ENCODE measurements around the gene LMTK3. TPM values are rescaled to one million over a fixed set of nuclear protein-coding genes. Genes with fewer than 3 reads are reported as not detected.

Gene LMTK3
- total and polyA plus RNA-seq, 2 of the 13 experiments (the other 11 are each of a cell fraction or from before 2014, with no cell fraction given): 0.18 to 0.29 TPM

DNA sequence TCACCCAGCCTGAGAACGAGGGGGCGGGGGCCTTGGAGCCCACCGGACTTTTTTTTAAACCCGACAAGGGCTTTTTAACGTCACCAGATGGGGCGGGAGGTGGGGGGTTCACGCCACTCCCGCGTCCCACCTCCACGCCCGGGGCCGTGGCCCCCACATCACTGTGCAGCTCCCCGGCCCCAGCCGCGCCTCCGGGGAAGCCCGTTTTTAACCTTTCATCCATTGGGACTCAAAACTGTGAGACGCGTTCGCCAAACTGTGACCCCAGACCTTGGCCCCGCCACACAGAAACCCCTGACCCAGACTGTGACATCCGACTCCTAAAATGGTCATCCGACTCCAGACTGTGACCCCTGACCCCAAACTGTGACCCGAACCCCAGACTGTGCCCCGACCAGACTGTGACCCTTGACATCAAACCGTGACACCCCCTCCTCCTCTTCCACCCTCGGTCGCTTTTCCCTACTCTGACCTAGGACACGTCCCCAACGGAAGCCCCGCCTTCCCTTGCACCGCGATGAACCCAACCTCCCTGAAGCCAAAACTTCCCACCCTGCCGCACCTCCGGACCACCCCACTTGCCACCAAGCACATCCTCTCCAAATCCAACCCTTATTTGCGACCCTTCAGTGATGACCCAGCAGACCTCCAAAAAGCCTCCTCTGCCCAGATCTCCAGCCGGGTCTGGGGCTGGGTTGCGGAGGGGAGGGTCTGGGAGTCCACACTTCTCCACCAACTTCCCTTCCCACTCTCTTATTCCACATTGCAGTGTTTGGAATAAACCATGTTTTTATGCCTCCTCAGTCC is 67.3 kb downstream of the LMTK3 start (continued):
- TF ChIP-seq NR2F1 (CRISPR knock-in tag; IDR thresholded peaks at IDR 0.05) (peak in 1 of 2 experiments; percentile 36; a peak in 1 of 4 replicates), ZFP36L2 (CRISPR knock-in tag; IDR thresholded peaks at IDR 0.05) (no peak), ZKSCAN8 (CRISPR knock-in tag; IDR thresholded peaks at IDR 0.05; ENCODE audit: borderline replicate concordance) (no peak), CBFB (CRISPR knock-in tag; IDR thresholded peaks at IDR 0.05) (no peak), ZSCAN29 (CRISPR knock-in tag; conservative IDR thresholded peaks at IDR 0.05) (0 out of 2 replicates have a peak, but pooled peaks have one; percentile 6), ZNF615 (CRISPR knock-in tag; IDR thresholded peaks at IDR 0.05; ENCODE audit: borderline replicate concordance) (no peak), CHD2 (IDR thresholded peaks at IDR 0.05; ENCODE audit: low read depth, low read length) (no peak), ZNF75D (CRISPR knock-in tag; IDR thresholded peaks at IDR 0.05; ENCODE audit: borderline replicate concordance) (no peak), ZBTB3 (CRISPR knock-in tag; IDR thresholded peaks at IDR 0.05; ENCODE audit: borderline replicate concordance, low read depth) (peak; percentile 12; the same call in 1 of the 2 replicates), ZNF883 (CRISPR knock-in tag; IDR thresholded peaks at IDR 0.05; ENCODE audit: not compliant biosample characterization) (peak; percentile 56), POLR2AphosphoS5 (IDR thresholded peaks at IDR 0.05; ENCODE audit: low read depth, low read length) (0 out of 2 replicates have a peak, but pooled peaks have one; percentile 29), KDM5B (CRISPR knock-in tag; IDR thresholded peaks at IDR 0.05; ENCODE audit: borderline replicate concordance) (no peak), ZFP82 (CRISPR knock-in tag; IDR thresholded peaks at IDR 0.05; ENCODE audit: borderline replicate concordance) (no peak), MEF2D (CRISPR knock-in tag; IDR thresholded peaks at IDR 0.05) (peak; percentile 44; the same call in 1 of the 2 replicates), ZNF274 (CRISPR knock-in tag; IDR thresholded peaks at IDR 0.05) (no peak)
- TF ChIP-seq, protein P1, sequence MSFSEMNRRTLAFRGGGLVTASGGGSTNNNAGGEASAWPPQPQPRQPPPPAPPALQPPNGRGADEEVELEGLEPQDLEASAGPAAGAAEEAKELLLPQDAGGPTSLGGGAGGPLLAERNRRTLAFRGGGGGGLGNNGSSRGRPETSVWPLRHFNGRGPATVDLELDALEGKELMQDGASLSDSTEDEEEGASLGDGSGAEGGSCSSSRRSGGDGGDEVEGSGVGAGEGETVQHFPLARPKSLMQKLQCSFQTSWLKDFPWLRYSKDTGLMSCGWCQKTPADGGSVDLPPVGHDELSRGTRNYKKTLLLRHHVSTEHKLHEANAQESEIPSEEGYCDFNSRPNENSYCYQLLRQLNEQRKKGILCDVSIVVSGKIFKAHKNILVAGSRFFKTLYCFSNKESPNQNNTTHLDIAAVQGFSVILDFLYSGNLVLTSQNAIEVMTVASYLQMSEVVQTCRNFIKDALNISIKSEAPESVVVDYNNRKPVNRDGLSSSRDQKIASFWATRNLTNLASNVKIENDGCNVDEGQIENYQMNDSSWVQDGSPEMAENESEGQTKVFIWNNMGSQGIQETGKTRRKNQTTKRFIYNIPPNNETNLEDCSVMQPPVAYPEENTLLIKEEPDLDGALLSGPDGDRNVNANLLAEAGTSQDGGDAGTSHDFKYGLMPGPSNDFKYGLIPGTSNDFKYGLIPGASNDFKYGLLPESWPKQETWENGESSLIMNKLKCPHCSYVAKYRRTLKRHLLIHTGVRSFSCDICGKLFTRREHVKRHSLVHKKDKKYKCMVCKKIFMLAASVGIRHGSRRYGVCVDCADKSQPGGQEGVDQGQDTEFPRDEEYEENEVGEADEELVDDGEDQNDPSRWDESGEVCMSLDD (CRISPR knock-in tag; IDR thresholded peaks at IDR 0.05; ENCODE audit: borderline replicate concordance): peak; percentile 69; the same call in 1 of the 2 replicates

Data from HepG2 (cell line).